Upper lobe of left lung (tissue), 4 donors: ENCODE results near the gene KCTD1.

Experiments
- CTCF ChIP-seq, 6 experiments: fragments of 450-650 bp in 4 of 6; fragments of 200-600 bp in 2 of 6; sonication (generic) in 2 of 6; IDR thresholded peaks; one replicate each; pipeline ENCODE4 v1.5.1; 2016 to 2019; ENCODE audit warnings: antibody characterized with exemption in 6 of 6
- EP300 ChIP-seq, 4 donors: sonication (generic); formaldehyde crosslinking; IDR thresholded peaks; one replicate each; pipeline ENCODE4 v1.5.1; 2017; ENCODE audit warnings: antibody characterized with exemption in 4 of 4, control low read depth in 2 of 4
- POLR2A ChIP-seq, 4 donors: fragments of 450-650 bp; IDR thresholded peaks; one replicate each; pipeline ENCODE4 v1.5.1; 2016 to 2017; ENCODE audit warnings: antibody characterized with exemption in 4 of 4, mild to moderate bottlenecking in 2 of 4

- TF ChIP-seq CTCF (IDR thresholded peaks at IDR 0.05) (no peak), EP300 (IDR thresholded peaks at IDR 0.05) (no peak), POLR2A (IDR thresholded peaks at IDR 0.05) (no peak)
These were observed 42.3 kb downstream of the KCTD1 start for GRCh38 chr18:26506012-26506411.
